OCI-LY7 (cell line): ENCODE results near the gene ZNF462. TPM values are rescaled to one million over a fixed set of nuclear protein-coding genes. Genes with fewer than 3 reads are reported as not detected.

Source experiments
- BruUV-seq: library from RNA; stranded (reverse); fragments of 400-500 nt; replicated peaks from 2 replicates; lab custom pipeline; 2021; lab: Mats Ljungman, UMichigan
- CTCF ChIA-PET: fragments of 300-600 bp; sonication (Branson Sonifier 250); formaldehyde crosslinking; loops from one replicate; lab custom pipeline; 2022; ENCODE audit warnings: antibody characterized with exemption; ENCODE audit not compliant: unreplicated experiment; lab: Charles Lee
- POLR2A ChIA-PET: fragments of 300-600 bp; sonication (Branson Sonifier 250); formaldehyde crosslinking; loops from one replicate; lab custom pipeline; 2022; ENCODE audit warnings: antibody characterized with exemption; lab: Charles Lee
- DNase-seq: peaks from one replicate; pipeline ENCODE4 v3.0.0-alpha.2; 2015; ENCODE audit warnings: low spot score
- H2AFZ ChIP-seq: fragments of 200-600 bp; sonication (generic), shearing (Covaris generic); 2 replicates; pipeline ENCODE4 v1.6.1; 2014; ENCODE audit warnings: mild to moderate bottlenecking, antibody characterized with exemption, low read length, moderate library complexity
- H3K27ac ChIP-seq: fragments of 200-600 bp; sonication (generic); 2 replicates; pipeline ENCODE4 v1.5.1; 2014; ENCODE audit warnings: mixed run types, low read depth, mild to moderate bottlenecking, moderate library complexity, low read length, inconsistent platforms; ENCODE audit not compliant: poor library complexity, severe bottlenecking
- H3K36me3 ChIP-seq: fragments of 200-600 bp; sonication (generic); 2 replicates; pipeline ENCODE4 v1.6.1; 2014; ENCODE audit warnings: mild to moderate bottlenecking, antibody characterized with exemption, low read length, moderate library complexity, mixed read lengths; ENCODE audit not compliant: insufficient read depth
- H3K4me1 ChIP-seq: fragments of 200-600 bp; sonication (generic); 2 replicates; pipeline ENCODE4 v1.5.1; 2014; ENCODE audit warnings: mild to moderate bottlenecking, low read length; ENCODE audit not compliant: insufficient read depth, poor library complexity, severe bottlenecking
- H3K4me2 ChIP-seq: fragments of 200-600 bp; sonication (generic); 2 replicates; pipeline ENCODE4 v1.6.1; 2014; ENCODE audit warnings: mild to moderate bottlenecking, low read length
- H3K4me3 ChIP-seq: fragments of 200-600 bp; sonication (generic); 2 replicates; pipeline ENCODE4 v1.5.1; 2014; ENCODE audit warnings: mild to moderate bottlenecking, low read depth, low read length; ENCODE audit not compliant: poor library complexity, severe bottlenecking
- H3K79me2 ChIP-seq: fragments of 200-600 bp; sonication (generic); 2 replicates; pipeline ENCODE4 v1.6.1; 2016; ENCODE audit warnings: low read depth, mild to moderate bottlenecking, low read length, moderate library complexity, mixed read lengths; ENCODE audit not compliant: insufficient read depth
- H3K9me2 ChIP-seq: fragments of 200-600 bp; sonication (generic); 2 replicates; pipeline ENCODE4 v1.6.1; 2016; ENCODE audit warnings: mild to moderate bottlenecking, low read length, mixed read lengths; ENCODE audit not compliant: insufficient read depth
- H3K9me3 ChIP-seq: fragments of 200-600 bp; sonication (generic); 2 replicates; pipeline ENCODE4 v1.6.1; 2014; ENCODE audit warnings: mild to moderate bottlenecking, mixed run types, low read length, mixed read lengths
- H4K20me1 ChIP-seq: fragments of 200-600 bp; sonication (generic); 2 replicates; pipeline ENCODE4 v1.6.1; 2014; ENCODE audit warnings: mild to moderate bottlenecking, antibody characterized with exemption, low read length, moderate library complexity, mixed read lengths; ENCODE audit not compliant: insufficient read depth
- CTCF ChIP-seq: fragments of 200-600 bp; sonication (generic); conservative IDR thresholded peaks from 2 replicates; pipeline ENCODE4 v1.5.1; 2014; ENCODE audit warnings: mild to moderate bottlenecking, antibody characterized with exemption, low read length, moderate library complexity, mixed read lengths
- EZH2phosphoT487 ChIP-seq: fragments of 200-600 bp; sonication (generic); IDR thresholded peaks from 2 replicates; pipeline ENCODE4 v1.6.1; 2018; ENCODE audit warnings: low read depth, borderline replicate concordance, mild to moderate bottlenecking, mixed run types, antibody characterized with exemption, low read length, moderate library complexity, mixed read lengths
- intact Hi-C: fragments of 100-400 bp; cut with micrococcal nuclease; formaldehyde crosslinking; loops from one replicate; pipeline ENCODE4 v1.10.0; 2022; ENCODE audit not compliant: unreplicated experiment
- total RNA-seq, 2 experiments: library from RNA; depleted of rRNA in 1 of 2; stranded (reverse); fragments of >200 nt in 1 of 2; shearing (Covaris generic) in 1 of 2; gene quantifications; 2 replicates each; pipeline ENCODE4 v1.2.3, GENCODE V29; 2014 to 2022

The ZNF462 gene
- total RNA-seq, 2 experiments from 2014 or later = 0.88 to 1.1 TPM

GRCh38 chr9:106828070-106828469 lies 34.9 kb upstream of the ZNF462 start:
- Histone ChIP-seq H2AFZ (no peak overlapping the region), H3K79me2 (no peaks in the 10 kb centered on the region), H3K9me3 (no peaks in the 10 kb centered on the region), H3K9me2 (no peaks in the 10 kb centered on the region), H3K36me3 (no peaks in the 10 kb centered on the region), H3K4me1 (no peaks in the 10 kb centered on the region), H3K4me2 (no peak overlapping the region), H3K27ac (no peak overlapping the region), H3K4me3 (no peak overlapping the region), H4K20me1 (no peaks in the 10 kb centered on the region)
- ChIA-PET POLR2A (no interaction called here), CTCF (no interaction called here)
- no peak for TF ChIP-seq CTCF
- TF ChIP-seq EZH2phosphoT487 = no peak
- no peak for DNase-seq
- no TSS peak for BruUV-seq
- intact Hi-C loops = no loop called here

- no peaks in the 10 kb centered on the region for H4K20me1 ChIP-seq
- H3K79me2 ChIP-seq = no peaks in the 10 kb centered on the region
- no TSS peak for BruUV-seq
- intact Hi-C loops = no loop called here
- H3K4me3 ChIP-seq = no peak overlapping the region
- no peak overlapping the region; the same call in 1 of the 2 replicates for H2AFZ ChIP-seq
- no peak overlapping the region for H3K27ac ChIP-seq
- H3K4me1 ChIP-seq = no peaks in the 10 kb centered on the region
- ChIA-PET CTCF (no interaction called here), POLR2A (no interaction called here)
- no peak for DNase-seq
- H3K4me2 ChIP-seq = no peak overlapping the region
- no peaks in the 10 kb centered on the region for H3K9me3 ChIP-seq
- no peaks in the 10 kb centered on the region for H3K9me2 ChIP-seq
- no peaks in the 10 kb centered on the region for H3K36me3 ChIP-seq
- TF ChIP-seq CTCF = no peak
- no peak for TF ChIP-seq EZH2phosphoT487
Observed at GRCh38 chr9:106828965-106829364, 34.0 kb upstream of the ZNF462 start.

- CTCF ChIA-PET = no interaction called here
- Histone ChIP-seq H2AFZ (no peak overlapping the region), H3K9me3 (no peaks in the 10 kb centered on the region), H4K20me1 (no peaks in the 10 kb centered on the region), H3K36me3 (no peaks in the 10 kb centered on the region), H3K9me2 (no peaks in the 10 kb centered on the region), H3K4me2 (no peak overlapping the region), H3K4me1 (no peaks in the 10 kb centered on the region), H3K27ac (no peak overlapping the region), H3K79me2 (no peaks in the 10 kb centered on the region), H3K4me3 (no peak overlapping the region)
- no TSS peak for BruUV-seq
- intact Hi-C loops = no loop called here
- POLR2A ChIA-PET = no interaction called here
- TF ChIP-seq CTCF (no peak), EZH2phosphoT487 (no peak)
- no peak for DNase-seq
Observed at GRCh38 chr9:106829666-106830408, 33.1 kb upstream of the ZNF462 start.
